Neural cell (in vitro differentiated cells): ENCODE results near the gene NOS1AP. TPM values are rescaled to one million over a fixed set of nuclear protein-coding genes. Genes with fewer than 3 reads are reported as not detected.

Experiments used
- H2AFZ ChIP-seq: fragments of 200-600, 300-800 bp; sonication (generic), shearing (Covaris generic); 2 replicates; pipeline ENCODE4 v1.6.0; 2014; ENCODE audit warnings: low read depth, mild to moderate bottlenecking, antibody characterized with exemption, low read length, moderate library complexity
- H3F3A ChIP-seq: fragments of 200-600 bp; shearing (Covaris generic); 2 replicates; pipeline ENCODE4 v1.6.1; 2016; ENCODE audit warnings: mild to moderate bottlenecking, moderate library complexity, mixed read lengths, antibody characterized with exemption, low read length; ENCODE audit not compliant: insufficient read depth, poor library complexity, severe bottlenecking
- H3K27ac ChIP-seq: fragments of 200-600, 300-800 bp; sonication (generic), shearing (Covaris generic); 2 replicates; pipeline ENCODE4 v1.5.1; 2014; ENCODE audit warnings: mild to moderate bottlenecking, low read length, moderate library complexity
- H3K27me3 ChIP-seq: fragments of 300-800, 200-600 bp; sonication (generic), shearing (Covaris generic); 2 replicates; pipeline ENCODE4 v1.6.0; 2014; ENCODE audit warnings: mild to moderate bottlenecking, low read depth, low read length, moderate library complexity; ENCODE audit not compliant: insufficient read depth
- H3K36me3 ChIP-seq: fragments of 300-800, 200-600 bp; sonication (generic), shearing (Covaris generic); 2 replicates; pipeline ENCODE4 v1.5.1; 2014; ENCODE audit warnings: mild to moderate bottlenecking, antibody characterized with exemption, low read length, moderate library complexity; ENCODE audit not compliant: insufficient read depth
- H3K4me2 ChIP-seq: fragments of 300-800, 200-600 bp; sonication (generic), shearing (Covaris generic); 2 replicates; pipeline ENCODE4 v1.6.0; 2014; ENCODE audit warnings: mild to moderate bottlenecking, low read length
- H3K4me3 ChIP-seq: fragments of 300-800, 200-600 bp; sonication (generic), shearing (Covaris generic); 2 replicates; pipeline ENCODE4 v1.5.1; 2014; ENCODE audit warnings: mild to moderate bottlenecking, low read length, moderate library complexity
- H3K79me2 ChIP-seq: fragments of 200-600 bp; shearing (Covaris generic); replicated peaks from 2 replicates; pipeline ENCODE4 v1.6.0; 2014; ENCODE audit warnings: mild to moderate bottlenecking, low read length, moderate library complexity; ENCODE audit not compliant: insufficient read depth
- H3K9ac ChIP-seq: fragments of 300-800, 200-600 bp; sonication (generic), shearing (Covaris generic); 2 replicates; pipeline ENCODE4 v1.6.1; 2016; ENCODE audit warnings: mild to moderate bottlenecking, low read length, mixed read lengths
- H3K9me2 ChIP-seq: fragments of 200-600 bp; shearing (Covaris generic); 2 replicates; pipeline ENCODE4 v1.6.1; 2016; ENCODE audit warnings: mild to moderate bottlenecking, low read length, mixed read lengths; ENCODE audit not compliant: insufficient read depth
- H3K9me3 ChIP-seq: fragments of 200-600, 300-800 bp; sonication (generic), shearing (Covaris generic); 2 replicates; pipeline ENCODE4 v1.6.1; 2016; ENCODE audit warnings: mild to moderate bottlenecking, mixed run types, low read length, moderate library complexity, mixed read lengths
- H4K20me1 ChIP-seq: fragments of 200-600 bp; shearing (Covaris generic); 2 replicates; pipeline ENCODE4 v1.6.1; 2016; ENCODE audit warnings: mild to moderate bottlenecking, mixed run types; ENCODE audit not compliant: insufficient read depth
- CTCF ChIP-seq: fragments of 450-650 bp; IDR thresholded peaks from 2 replicates; pipeline ENCODE4 v1.5.1; 2014; ENCODE audit warnings: antibody characterized with exemption, mild to moderate bottlenecking, moderate library complexity; ENCODE audit not compliant: poor library complexity, severe bottlenecking
- EP300 ChIP-seq: fragments of 450-650 bp; conservative IDR thresholded peaks from 2 replicates; pipeline ENCODE4 v1.6.1; 2014; ENCODE audit warnings: antibody characterized with exemption, mild to moderate bottlenecking, moderate library complexity; ENCODE audit not compliant: poor library complexity, severe bottlenecking
- EZH2 ChIP-seq: fragments of 200-600, 300-800 bp; shearing (Covaris generic), sonication (generic); IDR thresholded peaks from 2 replicates; pipeline ENCODE4 v1.6.1; 2014; ENCODE audit warnings: antibody characterized with exemption, low read length, borderline replicate concordance, mild to moderate bottlenecking; ENCODE audit not compliant: insufficient read depth, poor library complexity, severe bottlenecking
- MXI1 ChIP-seq: fragments of 450-650 bp; conservative IDR thresholded peaks from 2 replicates; pipeline ENCODE4 v1.6.1; 2014; ENCODE audit warnings: antibody characterized with exemption, mild to moderate bottlenecking; ENCODE audit not compliant: poor library complexity, severe bottlenecking
- POLR2AphosphoS5 ChIP-seq: IDR thresholded peaks from 2 replicates; pipeline ENCODE4 v1.6.1; 2012
- RAD21 ChIP-seq: fragments of 450-650 bp; conservative IDR thresholded peaks from 2 replicates; pipeline ENCODE4 v1.6.1; 2014; ENCODE audit warnings: antibody characterized with exemption, mild to moderate bottlenecking, moderate library complexity
- TAF1 ChIP-seq: IDR thresholded peaks from 2 replicates; pipeline ENCODE4 v1.6.1; 2012; ENCODE audit warnings: low read depth
- polyA plus RNA-seq: library from polyadenylated mRNA; depleted of rRNA; stranded (reverse); fragments of >200 nt; gene quantifications from 2 replicates; pipeline ENCODE4 v1.2.3, GENCODE V29; 2014
- TF ChIP-seq, protein P1 (sequence below): IDR thresholded peaks from 2 replicates; pipeline ENCODE4 v1.6.1; 2012; ENCODE audit warnings: borderline replicate concordance

The NOS1AP gene
- polyA plus RNA-seq, 1 donor from 2014 or later, result 5.3 TPM

- H3K4me2 ChIP-seq, result no peak overlapping the region
Observed at GRCh38 chr1:162230096-162230495, 160.6 kb downstream of the NOS1AP start.

DNA sequence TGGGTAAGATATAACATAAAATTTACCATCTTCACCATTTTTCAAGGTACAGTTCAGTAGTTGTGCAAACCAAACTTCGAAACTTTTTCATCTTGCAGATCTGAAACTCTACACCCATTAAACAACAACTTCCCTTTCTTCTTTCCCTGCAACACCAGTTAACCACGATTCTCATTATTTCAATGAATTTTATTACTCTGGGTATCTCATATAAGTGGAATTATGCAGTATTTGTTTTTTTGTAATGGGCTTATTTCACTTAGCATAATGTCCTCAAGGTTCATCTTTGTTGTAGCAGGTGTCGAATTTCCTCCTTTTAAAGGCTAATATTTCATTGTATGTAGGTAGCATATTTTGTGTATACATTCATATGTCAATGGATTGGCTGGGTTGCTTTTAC, 161.0 kb downstream of the NOS1AP start:
- H4K20me1 ChIP-seq, result no peaks in the 10 kb centered on the region
- H3K36me3 ChIP-seq, result no peaks in the 10 kb centered on the region
- no peaks in the 10 kb centered on the region for H3F3A ChIP-seq
- peaks cover 3% of the 10 kb centered on the region for H3K79me2 ChIP-seq
- H3K9me2 ChIP-seq, result no peaks in the 10 kb centered on the region
- no peak overlapping the region for H3K4me2 ChIP-seq
- no peak overlapping the region for H3K9ac ChIP-seq
- H3K4me3 ChIP-seq, result no peak overlapping the region
- H3K9me3 ChIP-seq, result no peaks in the 10 kb centered on the region
- H3K27me3 ChIP-seq, result no peaks in the 10 kb centered on the region
- TF ChIP-seq MXI1 (no peak), EP300 (no peak)
- no peak overlapping the region for H3K27ac ChIP-seq
- H2AFZ ChIP-seq, result no peak overlapping the region

More at GRCh38 chr1:162230096-162230495, 160.6 kb downstream of the NOS1AP start:
- H3K9ac ChIP-seq, result no peak overlapping the region
- no peak overlapping the region for H3K4me3 ChIP-seq
- no peaks in the 10 kb centered on the region for H4K20me1 ChIP-seq
- no peaks in the 10 kb centered on the region for H3K36me3 ChIP-seq
- H3F3A ChIP-seq, result no peaks in the 10 kb centered on the region
- H3K27ac ChIP-seq, result no peak overlapping the region
- no peaks in the 10 kb centered on the region for H3K27me3 ChIP-seq
- peaks cover 3% of the 10 kb centered on the region for H3K79me2 ChIP-seq
- H2AFZ ChIP-seq, result no peak overlapping the region
- TF ChIP-seq CTCF (no peak), MXI1 (no peak), RAD21 (no peak), POLR2AphosphoS5 (no peak)
- H3K9me3 ChIP-seq, result no peaks in the 10 kb centered on the region
- H3K9me2 ChIP-seq, result no peaks in the 10 kb centered on the region

DNA sequence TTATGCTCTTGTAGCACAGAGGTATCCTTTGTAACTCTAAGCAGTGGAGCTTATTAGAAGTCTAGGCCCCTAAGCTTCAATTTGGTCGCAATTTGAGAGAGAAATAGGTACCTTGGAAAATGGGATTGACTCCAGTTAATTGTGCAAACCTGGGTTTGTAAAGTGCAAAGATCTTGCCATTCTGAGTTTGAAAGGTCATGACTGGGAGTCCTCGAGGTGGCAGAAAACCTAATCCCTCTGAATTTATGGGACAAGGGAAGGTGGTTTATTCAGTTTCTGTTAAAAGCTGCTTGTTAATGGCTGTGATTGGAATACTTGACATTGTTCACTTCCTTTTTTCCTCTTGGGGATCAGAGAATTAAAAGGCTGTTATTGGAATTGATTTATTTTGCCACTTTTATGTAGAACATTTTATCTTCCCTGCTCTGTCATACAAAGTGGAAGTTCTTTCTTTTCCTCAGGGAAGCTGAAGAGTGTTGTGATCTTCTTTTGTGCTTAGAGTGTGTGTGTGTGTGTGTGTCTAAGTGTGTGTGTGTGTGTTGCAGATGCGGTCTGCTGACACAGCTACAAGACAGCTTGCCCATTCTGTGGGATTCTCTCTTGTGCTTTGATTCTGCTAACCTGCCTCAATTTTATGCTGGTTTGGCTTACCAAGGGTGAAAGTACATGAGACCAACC, 162.7 kb downstream of the NOS1AP start:
- no peak overlapping the region for H3K27ac ChIP-seq
- TF ChIP-seq EP300, result no peak
- no peak for TF ChIP-seq MXI1
- no peak for TF ChIP-seq CTCF
- TF ChIP-seq EZH2, result no peak
- no peak for TF ChIP-seq POLR2AphosphoS5
- no peak for TF ChIP-seq TAF1
- TF ChIP-seq RAD21, result no peak
- TF ChIP-seq, protein P1, sequence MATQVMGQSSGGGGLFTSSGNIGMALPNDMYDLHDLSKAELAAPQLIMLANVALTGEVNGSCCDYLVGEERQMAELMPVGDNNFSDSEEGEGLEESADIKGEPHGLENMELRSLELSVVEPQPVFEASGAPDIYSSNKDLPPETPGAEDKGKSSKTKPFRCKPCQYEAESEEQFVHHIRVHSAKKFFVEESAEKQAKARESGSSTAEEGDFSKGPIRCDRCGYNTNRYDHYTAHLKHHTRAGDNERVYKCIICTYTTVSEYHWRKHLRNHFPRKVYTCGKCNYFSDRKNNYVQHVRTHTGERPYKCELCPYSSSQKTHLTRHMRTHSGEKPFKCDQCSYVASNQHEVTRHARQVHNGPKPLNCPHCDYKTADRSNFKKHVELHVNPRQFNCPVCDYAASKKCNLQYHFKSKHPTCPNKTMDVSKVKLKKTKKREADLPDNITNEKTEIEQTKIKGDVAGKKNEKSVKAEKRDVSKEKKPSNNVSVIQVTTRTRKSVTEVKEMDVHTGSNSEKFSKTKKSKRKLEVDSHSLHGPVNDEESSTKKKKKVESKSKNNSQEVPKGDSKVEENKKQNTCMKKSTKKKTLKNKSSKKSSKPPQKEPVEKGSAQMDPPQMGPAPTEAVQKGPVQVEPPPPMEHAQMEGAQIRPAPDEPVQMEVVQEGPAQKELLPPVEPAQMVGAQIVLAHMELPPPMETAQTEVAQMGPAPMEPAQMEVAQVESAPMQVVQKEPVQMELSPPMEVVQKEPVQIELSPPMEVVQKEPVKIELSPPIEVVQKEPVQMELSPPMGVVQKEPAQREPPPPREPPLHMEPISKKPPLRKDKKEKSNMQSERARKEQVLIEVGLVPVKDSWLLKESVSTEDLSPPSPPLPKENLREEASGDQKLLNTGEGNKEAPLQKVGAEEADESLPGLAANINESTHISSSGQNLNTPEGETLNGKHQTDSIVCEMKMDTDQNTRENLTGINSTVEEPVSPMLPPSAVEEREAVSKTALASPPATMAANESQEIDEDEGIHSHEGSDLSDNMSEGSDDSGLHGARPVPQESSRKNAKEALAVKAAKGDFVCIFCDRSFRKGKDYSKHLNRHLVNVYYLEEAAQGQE, result no peak

More for the DNA sequence above, 162.7 kb downstream of the NOS1AP start:
- no peaks in the 10 kb centered on the region for H3K36me3 ChIP-seq
- no peak overlapping the region for H3K4me2 ChIP-seq
- H3K9me2 ChIP-seq, result no peaks in the 10 kb centered on the region
- no peak overlapping the region for H2AFZ ChIP-seq
- H4K20me1 ChIP-seq, result no peaks in the 10 kb centered on the region
- H3K9ac ChIP-seq, result no peak overlapping the region
- H3K79me2 ChIP-seq, result peaks cover 3% of the 10 kb centered on the region
- H3K27me3 ChIP-seq, result no peaks in the 10 kb centered on the region
- no peaks in the 10 kb centered on the region for H3K9me3 ChIP-seq
- no peaks in the 10 kb centered on the region for H3F3A ChIP-seq
- peak overlapping the region; percentile 11 for H3K4me3 ChIP-seq
